ENCODE data around the gene TMEM238L. TPM values are rescaled to one million over a fixed set of nuclear protein-coding genes. Genes with fewer than 3 reads are reported as not detected.

The TMEM238L gene
- total and polyA plus RNA-seq, 9 of the 15 experiments (the other 6 are each of a cell fraction or from before 2014, with no cell fraction given): not detected

DNA sequence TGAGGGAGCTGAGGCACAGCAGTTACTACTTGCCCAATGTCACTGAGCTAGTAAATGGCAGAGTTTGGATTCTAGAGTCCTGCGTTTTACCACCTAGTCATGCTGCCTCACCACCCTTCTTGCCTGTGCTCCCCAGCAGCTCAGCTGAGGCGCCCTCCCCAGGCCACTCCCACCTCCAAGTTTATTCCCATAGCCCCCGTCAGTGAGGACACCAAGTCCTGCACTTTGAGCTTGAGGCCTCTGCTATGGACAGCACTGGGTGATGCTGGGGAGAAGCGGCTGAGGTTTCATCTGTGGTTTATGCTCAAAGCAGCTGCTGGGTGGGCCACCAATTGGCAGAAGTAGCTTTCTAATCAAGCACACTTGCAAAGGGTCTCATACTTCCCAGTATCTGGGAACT is 36.7 kb downstream of the TMEM238L start:
- DNase-seq (ENCODE audit: extremely low read depth in 1 of 4, low spot score in 3 of 4) (no peak), ATAC-seq (no peak), FAIRE-seq (no peak)
- H2AFZ ChIP-seq (ENCODE audit: low read depth, low read length): no peak overlapping the region
- intact Hi-C loops (cut with micrococcal nuclease) (no loop called here), in situ Hi-C loops (cut with MboI) (no loop called here)
- TF ChIP-seq TOE1 (IDR thresholded peaks at IDR 0.05; ENCODE audit: borderline replicate concordance) (no peak), TOE1 (CRISPR knock-in tag; IDR thresholded peaks at IDR 0.05; ENCODE audit: borderline replicate concordance, low read depth) (no peak), ZC3H4 (CRISPR knock-in tag; IDR thresholded peaks at IDR 0.05; ENCODE audit: borderline replicate concordance) (no peak), TFAM (CRISPR knock-in tag; conservative IDR thresholded peaks at IDR 0.05) (no peak), SPI1 (IDR thresholded peaks at IDR 0.05; ENCODE audit: borderline replicate concordance, low read depth, low read length) (no peak), SMARCA5 (IDR thresholded peaks at IDR 0.05) (no peak), TRIM28 (IDR thresholded peaks at IDR 0.05) (no peak), KLF16 (IDR thresholded peaks at IDR 0.05) (no peak), PCBP2 (IDR thresholded peaks at IDR 0.05; ENCODE audit: low read depth, low read length, poor library complexity, severe bottlenecking) (no peak), MAZ (CRISPR knock-in tag; conservative IDR thresholded peaks at IDR 0.05 in 1 of 2, IDR thresholded peaks at IDR 0.05 in 1 of 2) (no peak), ZNF134 (CRISPR knock-in tag; conservative IDR thresholded peaks at IDR 0.05) (no peak)
- TF ChIP-seq, protein P1, sequence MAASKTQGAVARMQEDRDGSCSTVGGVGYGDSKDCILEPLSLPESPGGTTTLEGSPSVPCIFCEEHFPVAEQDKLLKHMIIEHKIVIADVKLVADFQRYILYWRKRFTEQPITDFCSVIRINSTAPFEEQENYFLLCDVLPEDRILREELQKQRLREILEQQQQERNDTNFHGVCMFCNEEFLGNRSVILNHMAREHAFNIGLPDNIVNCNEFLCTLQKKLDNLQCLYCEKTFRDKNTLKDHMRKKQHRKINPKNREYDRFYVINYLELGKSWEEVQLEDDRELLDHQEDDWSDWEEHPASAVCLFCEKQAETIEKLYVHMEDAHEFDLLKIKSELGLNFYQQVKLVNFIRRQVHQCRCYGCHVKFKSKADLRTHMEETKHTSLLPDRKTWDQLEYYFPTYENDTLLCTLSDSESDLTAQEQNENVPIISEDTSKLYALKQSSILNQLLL (CRISPR knock-in tag; IDR thresholded peaks at IDR 0.05; ENCODE audit: borderline replicate concordance): no peak
- no TSS peak for BruUV-seq (replicated peaks)
- H3K79me2 ChIP-seq (ENCODE audit: control insufficient read depth, insufficient read depth, low read length): no peaks in the 10 kb centered on the region
- H3K9ac ChIP-seq (ENCODE audit: insufficient read depth in 1 of 2, low read depth in 2 of 2, low read length in 2 of 2): no peak overlapping the region
- H3K27me3 ChIP-seq (ENCODE audit: control insufficient read depth in 2 of 2, insufficient read depth in 2 of 2, low read length in 2 of 2): no peaks in the 10 kb centered on the region
- no peak overlapping the region for H3K4me2 ChIP-seq (ENCODE audit: insufficient read depth, low read length)
- H3K4me3 ChIP-seq: no peak overlapping the region
- H4K20me1 ChIP-seq (replicated peaks; ENCODE audit: control insufficient read depth, insufficient read depth, low read length): no peaks in the 10 kb centered on the region
- POLR2A ChIA-PET: interaction anchor here (0.6 kb wide), 1 partner anchor 49 kb away, joined by 4 read pairs; no protein-coding TSS in a partner anchor
- 0% methylated on average over 4 of the region's 4 CpGs for WGBS (ENCODE audit: insufficient coverage, low coverage, missing lambda C conversion rate)
- H3K4me1 ChIP-seq (replicated peaks in 1 of 2; ENCODE audit: control insufficient read depth in 2 of 2, insufficient read depth in 2 of 2, low read length in 2 of 2): no peaks in the 10 kb centered on the region
- CTCF ChIA-PET (ENCODE audit: low intra/inter-chr PET ratio): no interaction called here
- H3K9me1 ChIP-seq (ENCODE audit: control insufficient read depth, insufficient read depth, low read length): no peaks in the 10 kb centered on the region
- H3K36me3 ChIP-seq (ENCODE audit: control insufficient read depth, insufficient read depth, low read length): no peaks in the 10 kb centered on the region
- no peaks in the 10 kb centered on the region for H3K9me3 ChIP-seq (replicated peaks; ENCODE audit: control insufficient read depth, insufficient read depth, low read depth, low read length)
- no peak overlapping the region for H3K27ac ChIP-seq (ENCODE audit: extremely low read depth, low read depth, low read length)

Measured in K562 (cell line).